Measurements from ENCODE around the gene IL16.

- TF ChIP-seq EZH2 (IDR thresholded peaks at IDR 0.05) (no peak), POLR2AphosphoS5 (IDR thresholded peaks at IDR 0.05; ENCODE audit: borderline replicate concordance, low read depth, low read length) (no peak)
Observed at GRCh38 chr15:81196576-81197254, at the start of gene IL16.

Data from SK-N-MC (cell line).